Subcutaneous abdominal adipose tissue (tissue), 5 donors: ENCODE data around the gene SOBP.
"Not testable (repeated sequence)": the region's sequence is repeated elsewhere in the genome, so short reads cannot be mapped to it uniquely, and the experiment has no call there.

ENCODE experiments used
- H3K27ac ChIP-seq: one replicate; pipeline ENCODE4 v1.7.0; 2013; ENCODE audit warnings: low read depth, mild to moderate bottlenecking, inconsistent platforms, low read length, moderate library complexity
- H3K27me3 ChIP-seq, 5 donors: one replicate each; pipeline ENCODE4 v1.7.0; 2013; ENCODE audit warnings: low read length in 5 of 5, inconsistent platforms in 1 of 5; ENCODE audit not compliant: control insufficient read depth in 5 of 5, insufficient read depth in 4 of 5
- H3K36me3 ChIP-seq, 5 donors: one replicate each; pipeline ENCODE4 v1.7.0; 2013; ENCODE audit warnings: low read length in 5 of 5; ENCODE audit not compliant: control insufficient read depth in 5 of 5, insufficient read depth in 5 of 5
- H3K4me1 ChIP-seq, 5 donors: one replicate each; pipeline ENCODE4 v1.7.0; 2013; ENCODE audit warnings: low read length in 5 of 5, mild to moderate bottlenecking in 3 of 5, moderate library complexity in 1 of 5; ENCODE audit not compliant: control insufficient read depth in 5 of 5, insufficient read depth in 5 of 5
- H3K4me3 ChIP-seq, 5 donors: one replicate each; pipeline ENCODE4 v1.7.0; 2013; ENCODE audit warnings: low read length in 5 of 5, low read depth in 1 of 5
- H3K9ac ChIP-seq, 5 donors: one replicate each; pipeline ENCODE4 v1.7.0; 2013; ENCODE audit warnings: low read length in 5 of 5, mild to moderate bottlenecking in 4 of 5, moderate library complexity in 3 of 5
- H3K9me3 ChIP-seq, 5 donors: one replicate each; pipeline ENCODE4 v1.7.0; 2013; ENCODE audit warnings: low read length in 5 of 5; ENCODE audit not compliant: control insufficient read depth in 5 of 5
- donor health status: healthy.
- donor health status: healthy.
- donor health status: healthy.
- donor health status: healthy.
- donor health status: healthy.

SOBP gene

DNA sequence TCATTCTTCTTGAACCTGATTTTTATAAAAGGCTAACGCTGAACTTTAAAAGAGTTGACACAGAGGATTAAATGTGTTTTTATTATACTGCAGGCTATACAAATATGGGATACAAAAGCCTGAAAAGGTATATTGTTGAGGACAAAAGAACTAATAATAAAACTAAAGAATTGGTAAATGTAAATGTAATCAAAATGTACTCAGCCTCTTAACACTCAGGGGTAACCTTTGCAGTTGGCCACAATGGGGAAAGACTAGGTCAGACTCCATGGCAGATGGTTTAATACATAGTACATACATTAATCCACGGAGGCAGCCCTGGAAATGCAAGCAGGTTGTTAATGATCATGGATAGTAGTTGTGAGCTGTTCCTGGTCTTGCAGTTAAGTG, 57.5 kb downstream of the SOBP start:
- Histone ChIP-seq H3K4me3 (no peak overlapping the region), H3K27ac (no peak overlapping the region), H3K27me3 (no peaks in the 10 kb centered on the region), H3K9me3 (no peaks in the 10 kb centered on the region), H3K36me3 (peaks cover 0 to 6% (median 0%) of the 10 kb centered on the region in 5 donors), H3K4me1 (no peaks in the 10 kb centered on the region), H3K9ac (no peak overlapping the region)

DNA sequence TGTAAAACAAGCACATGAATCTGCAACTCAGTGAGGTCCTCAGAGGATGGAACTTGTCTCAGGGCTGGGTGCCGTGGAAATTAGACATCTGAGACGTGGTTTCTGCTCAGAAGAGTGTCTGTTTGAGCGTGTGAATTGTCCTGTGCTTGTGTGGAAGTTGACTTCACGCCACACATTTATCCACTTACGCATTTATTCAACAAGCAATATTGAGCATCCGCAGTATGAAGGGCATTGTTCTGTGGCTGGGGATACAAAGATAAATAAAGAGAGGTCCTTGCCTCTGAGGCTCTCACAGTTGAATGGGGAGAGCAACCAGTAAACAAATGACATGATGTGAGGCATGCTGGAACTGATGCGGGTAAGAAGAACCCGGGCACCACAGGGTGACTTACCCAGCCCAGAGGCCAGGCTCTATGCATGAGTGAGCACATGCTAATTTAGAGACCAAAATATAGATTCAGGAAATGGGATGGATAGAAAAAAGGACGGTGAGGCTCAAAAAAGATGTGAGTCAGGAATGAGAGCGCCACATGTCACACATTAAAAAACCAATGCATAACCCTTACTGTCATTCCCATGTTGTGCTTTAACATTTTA, 60.4 kb downstream of the SOBP start:
- Histone ChIP-seq H3K27ac (no peak overlapping the region), H3K4me1 (peaks cover 0 to 6% (median 0%) of the 10 kb centered on the region in 5 donors), H3K9ac (no peak overlapping the region), H3K9me3 (no peaks in the 10 kb centered on the region), H3K4me3 (no peak overlapping the region), H3K36me3 (peaks cover 0 to 6% (median 0%) of the 10 kb centered on the region in 5 donors), H3K27me3 (no peaks in the 10 kb centered on the region)

DNA sequence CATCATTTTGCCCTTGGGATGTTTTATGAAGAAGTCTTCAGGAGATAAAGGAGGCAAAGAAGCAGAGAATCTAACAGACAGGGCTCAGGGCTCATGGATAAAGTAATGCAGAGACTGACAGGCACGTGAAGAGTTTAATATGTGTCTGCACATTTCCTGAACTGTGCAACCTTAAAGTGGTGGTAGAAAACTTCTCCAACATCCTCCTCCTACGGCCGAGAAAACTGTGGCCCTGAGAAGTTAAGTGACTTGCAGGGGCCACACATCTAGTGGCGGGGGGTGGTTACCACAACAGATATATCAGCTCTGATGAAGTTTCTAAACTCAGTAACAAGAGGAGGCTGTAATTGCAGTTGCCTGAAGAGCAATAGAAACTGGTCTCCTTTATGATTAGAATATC, 61.0 kb downstream of the SOBP start:
- Histone ChIP-seq H3K9me3 (no peaks in the 10 kb centered on the region), H3K27ac (no peak overlapping the region), H3K9ac (no peak overlapping the region), H3K4me1 (peaks cover 0 to 6% (median 0%) of the 10 kb centered on the region in 5 donors), H3K27me3 (no peaks in the 10 kb centered on the region), H3K36me3 (peaks cover 0 to 6% (median 0%) of the 10 kb centered on the region in 5 donors), H3K4me3 (no peak overlapping the region)

DNA sequence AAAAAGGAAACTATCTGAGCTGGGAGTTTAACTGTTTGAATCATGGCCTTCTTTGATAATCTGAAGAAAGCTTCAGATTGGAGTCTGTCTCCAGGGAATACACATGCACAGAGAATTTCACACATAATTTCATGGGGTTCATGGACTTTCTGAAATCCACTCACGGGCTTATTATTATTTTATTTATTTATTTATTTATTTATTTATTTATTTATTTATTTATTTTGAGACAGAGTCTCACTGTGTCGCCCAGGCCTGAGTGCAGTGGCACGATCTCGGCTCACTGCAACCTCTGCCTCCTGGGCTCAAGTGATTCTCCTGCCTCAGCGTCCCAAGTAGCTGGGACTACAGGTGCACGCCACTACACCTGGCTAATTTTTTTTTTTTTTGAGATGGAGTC, 63.2 kb downstream of the SOBP start:
- H3K27me3 ChIP-seq, H3K9ac ChIP-seq, H3K36me3 ChIP-seq, H3K9me3 ChIP-seq, H3K4me3 ChIP-seq, H3K27ac ChIP-seq, H3K4me1 ChIP-seq: not testable (repeated sequence)

DNA sequence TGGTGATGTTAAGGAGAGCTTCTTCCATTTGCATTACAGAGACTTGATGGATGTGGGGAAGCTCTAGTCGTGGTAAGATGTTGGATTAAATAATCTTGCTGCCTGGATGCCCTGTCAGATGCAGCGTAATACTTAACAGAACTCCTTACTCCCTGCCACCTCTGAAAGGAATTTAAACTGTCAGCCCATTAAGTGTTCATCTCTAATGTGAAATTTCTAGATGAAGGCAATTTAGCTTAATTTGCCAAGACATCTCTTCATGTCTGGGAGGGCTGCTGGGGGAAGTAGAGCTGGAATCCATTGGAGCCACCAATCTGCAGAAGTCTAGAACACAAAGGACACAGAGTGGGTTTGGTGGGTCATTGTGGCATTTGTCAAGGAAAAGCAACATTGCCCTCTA, 64.4 kb downstream of the SOBP start:
- no peak overlapping the region for H3K9ac ChIP-seq
- H3K9me3 ChIP-seq: no peaks in the 10 kb centered on the region
- no peak overlapping the region for H3K27ac ChIP-seq
- H3K27me3 ChIP-seq: no peaks in the 10 kb centered on the region
- H3K4me3 ChIP-seq: no peak overlapping the region
- H3K36me3 ChIP-seq: peaks cover 0 to 6% (median 0%) of the 10 kb centered on the region in 5 donors
- peaks cover 0 to 6% (median 0%) of the 10 kb centered on the region in 5 donors for H3K4me1 ChIP-seq

DNA sequence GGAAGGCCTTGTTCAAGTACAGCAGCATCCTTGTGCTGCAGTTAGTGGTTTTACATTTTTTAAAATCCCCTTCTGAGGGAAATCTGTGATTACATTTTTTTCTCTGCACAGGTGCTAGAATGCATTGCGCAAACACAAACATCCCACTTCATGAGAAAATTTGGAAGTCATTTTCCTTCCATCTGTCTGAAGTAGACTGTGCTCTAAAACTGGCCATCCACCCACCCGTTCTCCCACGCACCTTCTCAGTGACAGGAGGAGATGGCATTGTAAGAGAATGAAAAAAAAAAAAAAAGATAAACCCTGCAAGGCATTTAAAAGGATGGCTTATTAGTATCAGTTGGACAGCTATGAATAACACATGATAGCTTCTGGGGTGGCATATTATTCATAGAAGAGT, 65.0 kb downstream of the SOBP start:
- H3K4me3 ChIP-seq: no peak overlapping the region
- H3K36me3 ChIP-seq: peaks cover 0 to 3% (median 0%) of the 10 kb centered on the region in 5 donors
- peaks cover 0 to 6% (median 0%) of the 10 kb centered on the region in 5 donors for H3K4me1 ChIP-seq
- H3K27ac ChIP-seq: no peak overlapping the region
- no peaks in the 10 kb centered on the region for H3K9me3 ChIP-seq
- no peaks in the 10 kb centered on the region for H3K27me3 ChIP-seq
- no peak overlapping the region for H3K9ac ChIP-seq

DNA sequence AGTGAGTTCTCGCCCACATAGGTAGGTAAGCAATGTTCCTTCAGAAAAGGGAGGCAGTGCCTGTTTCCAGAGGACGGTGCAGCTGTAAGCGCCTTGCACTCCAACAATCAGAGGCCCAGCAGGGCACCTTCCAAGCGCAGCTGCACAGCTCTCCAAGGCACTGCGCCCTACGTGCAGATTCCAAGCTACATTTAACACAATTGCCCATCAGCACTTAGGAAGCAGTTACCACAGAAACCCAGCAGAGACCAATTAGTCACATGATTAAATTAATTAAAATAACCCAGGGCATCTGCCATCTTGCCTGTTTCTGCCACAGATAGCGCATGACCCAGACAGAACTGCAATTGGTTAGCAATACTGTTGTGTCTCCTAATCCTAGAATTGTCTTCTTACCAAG, 65.5 kb downstream of the SOBP start:
- Histone ChIP-seq H3K4me3 (no peak overlapping the region), H3K27me3 (no peaks in the 10 kb centered on the region), H3K36me3 (no peaks in the 10 kb centered on the region), H3K27ac (no peak overlapping the region), H3K9ac (no peak overlapping the region), H3K9me3 (no peaks in the 10 kb centered on the region), H3K4me1 (peaks cover 0 to 6% (median 0%) of the 10 kb centered on the region in 5 donors)

DNA sequence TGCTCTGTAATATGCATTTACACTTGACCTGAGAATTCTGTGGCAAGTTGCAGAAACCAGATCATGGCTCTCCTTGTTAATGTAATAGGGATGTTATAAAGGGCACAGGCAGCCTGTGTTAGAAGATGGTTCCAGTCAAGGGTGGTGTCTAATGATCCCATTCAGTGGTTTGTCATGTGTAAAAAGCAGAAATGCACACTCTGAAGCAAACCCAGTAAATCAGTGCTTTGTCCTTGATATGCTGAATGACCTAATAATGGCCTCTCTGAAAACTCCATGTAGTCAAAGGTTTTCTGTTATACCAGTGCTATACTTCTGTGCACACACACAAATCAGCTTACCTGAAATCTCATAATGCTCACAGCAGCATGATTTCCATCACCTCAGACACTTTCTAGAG, 66.2 kb downstream of the SOBP start:
- no peaks in the 10 kb centered on the region for H3K36me3 ChIP-seq
- no peaks in the 10 kb centered on the region for H3K27me3 ChIP-seq
- no peaks in the 10 kb centered on the region for H3K9me3 ChIP-seq
- H3K4me3 ChIP-seq: no peak overlapping the region
- H3K9ac ChIP-seq: no peak overlapping the region
- H3K27ac ChIP-seq: no peak overlapping the region
- peaks cover 0 to 6% (median 3%) of the 10 kb centered on the region in 5 donors for H3K4me1 ChIP-seq

DNA sequence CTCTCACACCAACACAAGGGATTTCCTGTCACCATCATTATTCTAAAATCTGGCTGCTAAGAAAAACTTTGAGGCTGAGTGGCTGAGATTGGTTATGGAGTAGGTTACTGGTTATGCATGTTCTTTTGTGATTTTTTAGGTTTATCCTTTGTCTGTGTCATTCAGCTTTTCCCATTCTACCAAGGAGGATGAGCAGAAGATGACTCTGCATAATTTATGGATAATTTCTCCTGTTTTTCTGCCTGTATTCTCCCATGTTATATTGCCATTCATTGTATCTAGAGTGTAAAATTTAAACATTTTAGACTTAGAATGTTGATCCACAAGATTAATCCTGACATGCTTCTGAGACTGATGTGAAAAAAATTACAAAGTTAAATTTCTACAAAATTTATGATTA, 67.8 kb downstream of the SOBP start:
- no peaks in the 10 kb centered on the region for H3K36me3 ChIP-seq
- no peak overlapping the region for H3K9ac ChIP-seq
- H3K27me3 ChIP-seq: no peaks in the 10 kb centered on the region
- no peaks in the 10 kb centered on the region for H3K9me3 ChIP-seq
- H3K4me1 ChIP-seq: peaks cover 0 to 6% (median 3%) of the 10 kb centered on the region in 5 donors
- H3K4me3 ChIP-seq: no peak overlapping the region
- H3K27ac ChIP-seq: no peak overlapping the region

DNA sequence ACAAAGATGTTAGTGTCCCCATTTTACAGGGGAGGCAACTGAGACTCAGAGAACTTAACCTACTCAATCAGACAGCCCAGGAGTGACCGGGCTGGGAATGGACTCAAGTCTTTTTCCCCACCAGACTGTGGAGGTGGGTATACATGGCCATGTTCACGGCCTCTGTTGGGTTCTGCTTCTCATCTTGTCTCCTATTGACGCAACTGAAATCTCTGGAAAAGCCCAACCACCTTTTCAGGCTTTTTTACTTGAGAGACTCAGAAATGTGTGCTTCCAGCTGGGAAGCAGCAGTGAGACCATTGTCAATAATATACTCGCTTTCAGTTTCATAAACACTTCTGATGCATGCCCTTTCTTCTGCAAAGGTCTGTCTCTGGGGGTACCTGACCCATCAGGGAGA, 70.7 kb downstream of the SOBP start:
- Histone ChIP-seq H3K4me3 (peak overlapping the region in 1 of 5 donors; percentile 11), H3K27ac (peak overlapping the region; percentile 19), H3K36me3 (no peaks in the 10 kb centered on the region), H3K27me3 (peaks cover 0 to 2% (median 0%) of the 10 kb centered on the region in 5 donors), H3K4me1 (peaks cover 0 to 6% (median 0%) of the 10 kb centered on the region in 5 donors), H3K9ac (no peak overlapping the region), H3K9me3 (no peaks in the 10 kb centered on the region)
